Right lobe of liver (tissue), 6 donors: ENCODE data around the gene PELI1. TPM values are rescaled to one million over a fixed set of nuclear protein-coding genes. Genes with fewer than 3 reads are reported as not detected.
A peak's percentile ranks its signal among the peaks of the same experiment; 100 is the strongest.

Experiments
- ATAC-seq, 4 donors: fragments of 200-7000 bp; cut with Tn5 transposase; one replicate each; pipeline ENCODE4 v1.9.1; 2020; ENCODE audit warnings: mild to moderate bottlenecking in 4 of 4, moderate library complexity in 4 of 4
- DNase-seq, 3 donors: peaks; one replicate each; pipeline ENCODE4 v3.0.0-alpha.2; 2020
- H3K27ac ChIP-seq, 3 donors: fragments of 200-600 bp; one replicate each; pipeline ENCODE4 v1.8.0; 2022
- H3K27me3 ChIP-seq, 2 donors: fragments of 200-600 bp; one replicate each; pipeline ENCODE4 v1.8.0; 2022
- H3K36me3 ChIP-seq, 4 donors: fragments of 200-600 bp; sonication (generic) in 1 of 4; one replicate each; pipeline versions ENCODE4 v1.5.1 to v1.8.0; 2017 to 2022; ENCODE audit warnings: control low read depth in 1 of 4
- H3K4me1 ChIP-seq, 4 donors: fragments of 200-600 bp; sonication (generic) in 1 of 4; one replicate each; pipeline versions ENCODE4 v1.5.1 to v1.8.0; 2017 to 2022; ENCODE audit warnings: control low read depth in 1 of 4
- H3K4me3 ChIP-seq, 3 donors: fragments of 200-600 bp; one replicate each; pipeline ENCODE4 v1.8.0; 2022
- H3K9me3 ChIP-seq, 4 donors: fragments of 200-600 bp; sonication (generic) in 1 of 4; one replicate each; pipeline versions ENCODE4 v1.5.1 to v1.8.0; 2017 to 2022; ENCODE audit warnings: control low read depth in 1 of 4
- CTCF ChIP-seq, 4 donors: fragments of 200-600 bp in 3 of 4; fragments of 450-650 bp in 1 of 4; IDR thresholded peaks; one replicate each; pipeline versions ENCODE4 v1.5.1 to v1.8.0; 2016 to 2022; ENCODE audit warnings: antibody characterized with exemption in 4 of 4, mild to moderate bottlenecking in 2 of 4
- POLR2A ChIP-seq: fragments of 450-650 bp; IDR thresholded peaks from one replicate; pipeline ENCODE4 v1.6.1; 2017; ENCODE audit warnings: antibody characterized with exemption, mild to moderate bottlenecking
- WGBS: methylation state at CpG from one replicate; pipeline ENCODE4 v1.1.6; 2018; ENCODE audit warnings: low coverage, low lambda C conversion rate; ENCODE audit not compliant: insufficient coverage; ENCODE audit errors: missing lambda C conversion rate; 5-methylcytosine and 5-hydroxymethylcytosine counted together
- intact Hi-C, 2 donors: fragments of 100-400 bp; cut with DNase I; formaldehyde crosslinking; loops; one replicate each; pipeline versions ENCODE4 v1.11.2 to v1.14.1; 2022
- total RNA-seq, 6 experiments: library from RNA; depleted of rRNA in 2 of 6; stranded (reverse); fragments of >200 nt in 2 of 6; fragmentation: NEBNext Ultra II Directional in 3 of 6; extraction: Animal tissue kit (Norgen Biotek cat#: 25700) in 3 of 6; gene quantifications; one replicate each; pipeline versions ENCODE4 v1.1.0 to v1.2.4, GENCODE V29; 2016 to 2023
- donor health status: DM: no; HTN: yes; CAD: no.
- donor health status: DM: no; HTN: no; CAD: no.
- donor health status: DM: no; HTN: no; CAD: no.
- donor health status: DM: no; HTN: yes; CAD: no.
- donor health status: DM: no; HTN: yes; CAD: no.

The PELI1 gene
- total RNA-seq, 6 experiments from 2014 or later, result 4.7 to 18.8 (median 8.3) TPM

- Histone ChIP-seq H3K4me3 (no peak overlapping the region), H3K27ac (no peak overlapping the region), H3K27me3 (no peaks in the 10 kb centered on the region), H3K4me1 (no peaks in the 10 kb centered on the region), H3K9me3 (no peaks in the 10 kb centered on the region), H3K36me3 (no peaks in the 10 kb centered on the region)
- no peak for ATAC-seq
- intact Hi-C loops, result no loop called here
- no peak for DNase-seq
- TF ChIP-seq CTCF (IDR thresholded peaks at IDR 0.05), result no peak
- no peak for TF ChIP-seq POLR2A
- WGBS, result 29% methylated on average over 1 of the region's 1 CpG
These were observed 76.9 kb downstream of the PELI1 start for GRCh38 chr2:64067326-64067725.

- Histone ChIP-seq H3K27ac (no peak overlapping the region), H3K4me3 (no peak overlapping the region), H3K27me3 (no peaks in the 10 kb centered on the region), H3K36me3 (no peaks in the 10 kb centered on the region), H3K9me3 (no peaks in the 10 kb centered on the region), H3K4me1 (no peaks in the 10 kb centered on the region)
- intact Hi-C loops, result no loop called here
- TF ChIP-seq CTCF (IDR thresholded peaks at IDR 0.05) (no peak), POLR2A (no peak)
- 87% methylated on average over 4 of the region's 6 CpGs for WGBS
- ATAC-seq (no peak), DNase-seq (no peak)
These were observed 78.7 kb downstream of the PELI1 start for GRCh38 chr2:64065516-64065915.

GRCh38 chr2:64063924-64064331 lies 80.3 kb downstream of the PELI1 start:
- intact Hi-C loops, result no loop called here
- 41% methylated on average over 3 of the region's 4 CpGs for WGBS

GRCh38 chr2:64063454-64063853 lies 80.8 kb downstream of the PELI1 start:
- Histone ChIP-seq H3K9me3 (no peaks in the 10 kb centered on the region), H3K36me3 (no peaks in the 10 kb centered on the region), H3K4me1 (no peaks in the 10 kb centered on the region), H3K27me3 (no peaks in the 10 kb centered on the region), H3K4me3 (no peak overlapping the region), H3K27ac (peak overlapping the region in 1 of 3 donors; percentile 45)
- WGBS, result 81% methylated on average over 3 of the region's 3 CpGs
- TF ChIP-seq CTCF (IDR thresholded peaks at IDR 0.05), result no peak
- TF ChIP-seq POLR2A, result no peak
- intact Hi-C loops, result no loop called here
- DNase-seq (no peak), ATAC-seq (peak in 1 of 4 donors; percentile 27)

More at GRCh38 chr2:64063924-64064331, 80.3 kb downstream of the PELI1 start:
- Histone ChIP-seq H3K36me3 (no peaks in the 10 kb centered on the region), H3K9me3 (no peaks in the 10 kb centered on the region), H3K27ac (peak overlapping the region in 2 of 3 donors; percentile 30 to 60), H3K4me1 (no peaks in the 10 kb centered on the region), H3K27me3 (no peaks in the 10 kb centered on the region), H3K4me3 (no peak overlapping the region)
- DNase-seq (no peak), ATAC-seq (peak; percentile 38 to 70 (median 54))
- TF ChIP-seq POLR2A, result no peak
- TF ChIP-seq CTCF (IDR thresholded peaks at IDR 0.05), result no peak

GRCh38 chr2:64062840-64063239 lies 81.4 kb downstream of the PELI1 start:
- DNase-seq (no peak), ATAC-seq (peak in 1 of 4 donors; percentile 47)
- TF ChIP-seq POLR2A, result no peak
- TF ChIP-seq CTCF (IDR thresholded peaks at IDR 0.05), result no peak
- intact Hi-C loops, result no loop called here
- Histone ChIP-seq H3K36me3 (no peaks in the 10 kb centered on the region), H3K27ac (no peak overlapping the region), H3K9me3 (no peaks in the 10 kb centered on the region), H3K27me3 (no peaks in the 10 kb centered on the region), H3K4me1 (no peaks in the 10 kb centered on the region), H3K4me3 (no peak overlapping the region)
